Adrenal gland (tissue), 5 donors: ENCODE measurements around the gene EIF3F.

Source experiments
- CTCF ChIP-seq, 6 experiments: fragments of 450-650 bp in 4 of 6; fragments of 200-600 bp in 2 of 6; sonication (generic) in 1 of 6; IDR thresholded peaks; 1 replicate in 5 of 6; 2 replicates in 1 of 6; pipeline versions ENCODE4 v1.5.1 to v1.8.0; 2016 to 2021; ENCODE audit warnings: antibody characterized with exemption in 6 of 6, mild to moderate bottlenecking in 2 of 6, moderate library complexity in 1 of 6
- POLR2A ChIP-seq, 2 donors: fragments of 450-650 bp; IDR thresholded peaks; one replicate each; pipeline ENCODE4 v1.6.1; 2017; ENCODE audit warnings: antibody characterized with exemption in 2 of 2, mild to moderate bottlenecking in 2 of 2, moderate library complexity in 1 of 2
- donor health status: DM: no; HTN: no; CAD: no.

GRCh38 chr11:8000390-8000789, 13.3 kb downstream of the EIF3F start:
- TF ChIP-seq POLR2A (IDR thresholded peaks at IDR 0.05), result no peak
- no peak for TF ChIP-seq CTCF (IDR thresholded peaks at IDR 0.05)
